Activated CD8-positive, alpha-beta memory T cell treated with anti-CD3 and anti-CD28 coated beads, Interleukin-2, amount 50 U/mL, for 48 hours (primary cell): ENCODE results near the gene PRR7.
A peak's percentile ranks its signal among the peaks of the same experiment; 100 is the strongest.
"Not testable (repeated sequence)": the region's sequence is repeated elsewhere in the genome, so short reads cannot be mapped to it uniquely, and the experiment has no call there.

Source experiments
- DNase-seq: peaks from one replicate; pipeline ENCODE4 v3.0.0-alpha.2; 2020

The PRR7 gene

GRCh38 chr5:177470759-177471536, 24.3 kb downstream of the PRR7 start:
- no peak for DNase-seq

GRCh38 chr5:177471610-177472356, 25.2 kb downstream of the PRR7 start:
- peak; percentile 79 for DNase-seq

- DNase-seq = peak; percentile 89
Observed at GRCh38 chr5:177472460-177473442, 26.1 kb downstream of the PRR7 start.

- no peak for DNase-seq
Observed at GRCh38 chr5:177473443-177474001, 26.9 kb downstream of the PRR7 start, which contains the start of gene DBN1. TSS of gene DBN1 (minus strand) at chr5:177473634. CDS start at chr5:177473521, 113 bp downstream.

- DNase-seq = no peak
Observed at GRCh38 chr5:177474002-177474476, 27.4 kb downstream of the PRR7 start.

- DNase-seq = no peak
Observed at GRCh38 chr5:177474846-177475562, 28.4 kb downstream of the PRR7 start.

GRCh38 chr5:177475563-177476427, 29.2 kb downstream of the PRR7 start:
- DNase-seq = no peak

- no peak for DNase-seq
Observed at GRCh38 chr5:177476531-177477233, 30.1 kb downstream of the PRR7 start.

- no peak for DNase-seq
Observed at GRCh38 chr5:177477701-177478477, 31.3 kb downstream of the PRR7 start.

- DNase-seq = peak; percentile 76
Observed at GRCh38 chr5:177478711-177479646, 32.4 kb downstream of the PRR7 start.

- DNase-seq = no peak
Observed at GRCh38 chr5:177479774-177480173, 33.2 kb downstream of the PRR7 start.

- DNase-seq = no peak
Observed at GRCh38 chr5:177482359-177482795, 35.8 kb downstream of the PRR7 start.

GRCh38 chr5:177483042-177483441, 36.4 kb downstream of the PRR7 start:
- DNase-seq = no peak

- DNase-seq = no peak
Observed at GRCh38 chr5:177483994-177484901, 37.6 kb downstream of the PRR7 start.

- DNase-seq = no peak
Observed at GRCh38 chr5:177484902-177485549, 38.4 kb downstream of the PRR7 start.

GRCh38 chr5:177485753-177486152, 39.1 kb downstream of the PRR7 start:
- DNase-seq = not testable (repeated sequence)
